WTC11 (cell line): Measurements from ENCODE around the gene UBL4B. TPM values are rescaled to one million over a fixed set of nuclear protein-coding genes. Genes with fewer than 3 reads are reported as not detected.

ENCODE experiments used
- ATAC-seq: fragments of 200-7000 bp; cut with Tn5 transposase; 2 replicates; pipeline ENCODE4 v1.10.0; 2021; ENCODE audit warnings: mild to moderate bottlenecking, moderate library complexity
- CTCF ChIA-PET: fragments of 300-600 bp; sonication (Branson Sonifier 250); formaldehyde crosslinking; loops from one replicate; lab custom pipeline; 2021; ENCODE audit warnings: antibody characterized with exemption; lab: Charles Lee
- POLR2A ChIA-PET: fragments of 350-600 bp; sonication (Branson Sonifier 250); formaldehyde crosslinking; loops from one replicate; lab custom pipeline; 2021; ENCODE audit warnings: antibody characterized with exemption; lab: Charles Lee
- DNase-seq: peaks from one replicate; pipeline ENCODE4 v3.0.0; 2021; ENCODE audit warnings: low spot score
- H3K27ac Mint-ChIP-seq: 2 replicates; pipeline ENCODE4 v1.8.0; 2021; ENCODE audit warnings: mixed read lengths
- H3K27me3 Mint-ChIP-seq: 2 replicates; pipeline ENCODE4 v1.8.0; 2021; ENCODE audit warnings: low read depth, mild to moderate bottlenecking, moderate library complexity, mixed read lengths
- H3K36me3 Mint-ChIP-seq: 2 replicates; pipeline ENCODE4 v1.8.0; 2021; ENCODE audit warnings: mixed read lengths
- H3K4me1 Mint-ChIP-seq: 2 replicates; pipeline ENCODE4 v1.8.0; 2022; ENCODE audit warnings: mixed read lengths
- H3K4me3 Mint-ChIP-seq: 2 replicates; pipeline ENCODE4 v1.8.0; 2021; ENCODE audit warnings: mild to moderate bottlenecking, moderate library complexity, mixed read lengths
- H3K9me3 Mint-ChIP-seq: 2 replicates; pipeline ENCODE4 v1.8.0; 2021; ENCODE audit warnings: mixed read lengths
- ATF1 ChIP-seq: sonication (generic); formaldehyde crosslinking; IDR thresholded peaks from 2 replicates; pipeline ENCODE4 v1.8.1; 2023; ENCODE audit warnings: mild to moderate bottlenecking, moderate library complexity, missing genetic modification reagents
- CBFB ChIP-seq: sonication (generic); formaldehyde crosslinking; IDR thresholded peaks from 2 replicates; pipeline ENCODE4 v1.8.1; 2022; ENCODE audit warnings: mild to moderate bottlenecking, low read depth, missing genetic modification reagents
- CREB1 ChIP-seq: sonication (generic); formaldehyde crosslinking; IDR thresholded peaks from 2 replicates; pipeline ENCODE4 v1.8.0; 2023; ENCODE audit warnings: mild to moderate bottlenecking, missing genetic modification reagents
- CREM ChIP-seq: sonication (generic); formaldehyde crosslinking; IDR thresholded peaks from 2 replicates; pipeline ENCODE4 v1.8.1; 2022; ENCODE audit warnings: mild to moderate bottlenecking, missing genetic modification reagents, moderate library complexity
- ESRRA ChIP-seq: sonication (generic); formaldehyde crosslinking; IDR thresholded peaks from 2 replicates; pipeline ENCODE4 v1.8.1; 2022; ENCODE audit warnings: mild to moderate bottlenecking, missing genetic modification reagents, borderline replicate concordance
- GABPB1 ChIP-seq: sonication (generic); formaldehyde crosslinking; IDR thresholded peaks from 2 replicates; pipeline ENCODE4 v1.8.1; 2023; ENCODE audit warnings: mild to moderate bottlenecking, missing genetic modification reagents
- MXD4 ChIP-seq: fragments of 250-450 bp; sonication (Bioruptor Pico); IDR thresholded peaks from 2 replicates; pipeline ENCODE4 v1.8.0; 2021; ENCODE audit warnings: mild to moderate bottlenecking, moderate library complexity, borderline replicate concordance
- PRDM15 ChIP-seq: sonication (generic); formaldehyde crosslinking; IDR thresholded peaks from 2 replicates; pipeline ENCODE4 v1.8.0; 2022; ENCODE audit warnings: missing genetic modification reagents
- RORB ChIP-seq: fragments of 250-450 bp; sonication (Bioruptor Pico); IDR thresholded peaks from 2 replicates; pipeline ENCODE4 v1.9.0; 2021; ENCODE audit warnings: mild to moderate bottlenecking
- TEAD1 ChIP-seq: sonication (generic); formaldehyde crosslinking; IDR thresholded peaks from 2 replicates; pipeline ENCODE4 v1.8.0; 2022; ENCODE audit warnings: mild to moderate bottlenecking, missing genetic modification reagents
- TP53 ChIP-seq: sonication (generic); formaldehyde crosslinking; IDR thresholded peaks from 2 replicates; pipeline ENCODE4 v1.8.1; 2023; ENCODE audit warnings: mild to moderate bottlenecking, missing genetic modification reagents
- ZMAT4 ChIP-seq: fragments of 250-450 bp; sonication (Bioruptor Pico); IDR thresholded peaks from 2 replicates; pipeline ENCODE4 v1.9.0; 2021; ENCODE audit warnings: mild to moderate bottlenecking
- ZNF232 ChIP-seq: sonication (generic); formaldehyde crosslinking; IDR thresholded peaks from 2 replicates; pipeline ENCODE4 v1.8.0; 2022; ENCODE audit warnings: mild to moderate bottlenecking, missing genetic modification reagents
- ZNF423 ChIP-seq: fragments of 250-450 bp; sonication (Bioruptor Pico); IDR thresholded peaks from 2 replicates; pipeline ENCODE4 v2.1.2; 2022; ENCODE audit warnings: mild to moderate bottlenecking, moderate library complexity
- total RNA-seq: library from RNA; stranded (reverse); gene quantifications from 3 replicates; pipeline ENCODE4 v1.2.3, GENCODE V29; 2021
- TF ChIP-seq, protein P1 (sequence below): fragments of 250-450 bp; sonication (Bioruptor Pico); IDR thresholded peaks from 2 replicates; pipeline ENCODE4 v1.9.0; 2021; ENCODE audit warnings: moderate library complexity, mild to moderate bottlenecking, inconsistent platforms, borderline replicate concordance
- TF ChIP-seq, protein P2 (sequence below): sonication (generic); formaldehyde crosslinking; conservative IDR thresholded peaks from 2 replicates; pipeline ENCODE4 v1.8.1; 2023; ENCODE audit warnings: mild to moderate bottlenecking, low read depth, missing genetic modification reagents, moderate library complexity
- TF ChIP-seq, protein P3 (sequence below): fragments of 250-450 bp; sonication (Bioruptor Pico); IDR thresholded peaks from 2 replicates; pipeline ENCODE4 v1.8.0; 2021; ENCODE audit warnings: mild to moderate bottlenecking
- TF ChIP-seq, protein P4 (sequence below): sonication (generic); formaldehyde crosslinking; IDR thresholded peaks from 2 replicates; pipeline ENCODE4 v1.8.1; 2022; ENCODE audit warnings: missing genetic modification reagents, borderline replicate concordance

UBL4B gene
- total RNA-seq, 1 experiment from 2014 or later: 0.11 TPM

GRCh38 chr1:110069404-110070281, 42.6 kb upstream of the UBL4B start:
- H3K4me1 Mint-ChIP-seq: peaks cover 15% of the 10 kb centered on the region
- peaks cover 96% of the 10 kb centered on the region for H3K27me3 Mint-ChIP-seq
- no peaks in the 10 kb centered on the region for H3K9me3 Mint-ChIP-seq
- DNase-seq: peak; percentile 54
- peak overlapping the region; percentile 70 for H3K4me3 Mint-ChIP-seq
- H3K36me3 Mint-ChIP-seq: no peaks in the 10 kb centered on the region
- ATAC-seq: peak; percentile 10
- H3K27ac Mint-ChIP-seq: no peak overlapping the region
- TF ChIP-seq ZMAT4: no peak
- TF ChIP-seq, protein P1, sequence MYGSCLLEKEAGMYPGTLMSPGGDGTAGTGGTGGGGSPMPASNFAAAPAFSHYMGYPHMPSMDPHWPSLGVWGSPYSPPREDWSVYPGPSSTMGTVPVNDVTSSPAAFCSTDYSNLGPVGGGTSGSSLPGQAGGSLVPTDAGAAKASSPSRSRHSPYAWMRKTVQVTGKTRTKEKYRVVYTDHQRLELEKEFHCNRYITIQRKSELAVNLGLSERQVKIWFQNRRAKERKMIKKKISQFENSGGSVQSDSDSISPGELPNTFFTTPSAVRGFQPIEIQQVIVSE (CRISPR knock-in tag): no peak
- TF ChIP-seq ZNF232 (CRISPR knock-in tag): no peak
- no peak for TF ChIP-seq ZNF423 (CRISPR knock-in tag)
- TF ChIP-seq MXD4 (CRISPR knock-in tag): no peak
- no peak for TF ChIP-seq TEAD1
- CTCF ChIA-PET: interaction anchor here (1.0 to 1.3 kb wide), 3 partner anchors 10 to 36 kb away, joined by 6 to 9 read pairs (median 7); no protein-coding TSS in a partner anchor
- POLR2A ChIA-PET: interaction anchor here (0.6 kb wide), 2 partner anchors 390 to 506 kb away, joined by 4 read pairs; no protein-coding TSS in a partner anchor

GRCh38 chr1:110070282-110070669, 42.0 kb upstream of the UBL4B start:
- peaks cover 94% of the 10 kb centered on the region for H3K27me3 Mint-ChIP-seq
- H3K27ac Mint-ChIP-seq: no peak overlapping the region
- ATAC-seq (peak; percentile 5; the same call in 1 of the 2 replicates), DNase-seq (peak; percentile 37)
- H3K36me3 Mint-ChIP-seq: no peaks in the 10 kb centered on the region
- ChIA-PET POLR2A (interaction anchor here (0.7 kb wide), 1 partner anchor 35 kb away, joined by 3 read pairs; no protein-coding TSS in a partner anchor), CTCF (interaction anchor here (0.6 to 5.9 kb wide), 11 partner anchors 10 to 390 kb away, joined by 3 to 46 read pairs (median 5); partner anchors contain the start of genes AHCYL1 and SLC6A17)
- H3K9me3 Mint-ChIP-seq: no peaks in the 10 kb centered on the region
- H3K4me1 Mint-ChIP-seq: peaks cover 15% of the 10 kb centered on the region
- peak overlapping the region; percentile 70 for H3K4me3 Mint-ChIP-seq
- no peak for TF ChIP-seq ESRRA (CRISPR knock-in tag)
- no peak for TF ChIP-seq TP53 (CRISPR knock-in tag)
- no peak for TF ChIP-seq CREB1 (CRISPR knock-in tag)
- TF ChIP-seq, protein P2, sequence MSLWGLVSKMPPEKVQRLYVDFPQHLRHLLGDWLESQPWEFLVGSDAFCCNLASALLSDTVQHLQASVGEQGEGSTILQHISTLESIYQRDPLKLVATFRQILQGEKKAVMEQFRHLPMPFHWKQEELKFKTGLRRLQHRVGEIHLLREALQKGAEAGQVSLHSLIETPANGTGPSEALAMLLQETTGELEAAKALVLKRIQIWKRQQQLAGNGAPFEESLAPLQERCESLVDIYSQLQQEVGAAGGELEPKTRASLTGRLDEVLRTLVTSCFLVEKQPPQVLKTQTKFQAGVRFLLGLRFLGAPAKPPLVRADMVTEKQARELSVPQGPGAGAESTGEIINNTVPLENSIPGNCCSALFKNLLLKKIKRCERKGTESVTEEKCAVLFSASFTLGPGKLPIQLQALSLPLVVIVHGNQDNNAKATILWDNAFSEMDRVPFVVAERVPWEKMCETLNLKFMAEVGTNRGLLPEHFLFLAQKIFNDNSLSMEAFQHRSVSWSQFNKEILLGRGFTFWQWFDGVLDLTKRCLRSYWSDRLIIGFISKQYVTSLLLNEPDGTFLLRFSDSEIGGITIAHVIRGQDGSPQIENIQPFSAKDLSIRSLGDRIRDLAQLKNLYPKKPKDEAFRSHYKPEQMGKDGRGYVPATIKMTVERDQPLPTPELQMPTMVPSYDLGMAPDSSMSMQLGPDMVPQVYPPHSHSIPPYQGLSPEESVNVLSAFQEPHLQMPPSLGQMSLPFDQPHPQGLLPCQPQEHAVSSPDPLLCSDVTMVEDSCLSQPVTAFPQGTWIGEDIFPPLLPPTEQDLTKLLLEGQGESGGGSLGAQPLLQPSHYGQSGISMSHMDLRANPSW: no peak
- TF ChIP-seq ATF1: no peak
- no peak for TF ChIP-seq RORB (CRISPR knock-in tag)
- TF ChIP-seq CREM (CRISPR knock-in tag): no peak
- TF ChIP-seq CBFB: no peak
- TF ChIP-seq, protein P3, sequence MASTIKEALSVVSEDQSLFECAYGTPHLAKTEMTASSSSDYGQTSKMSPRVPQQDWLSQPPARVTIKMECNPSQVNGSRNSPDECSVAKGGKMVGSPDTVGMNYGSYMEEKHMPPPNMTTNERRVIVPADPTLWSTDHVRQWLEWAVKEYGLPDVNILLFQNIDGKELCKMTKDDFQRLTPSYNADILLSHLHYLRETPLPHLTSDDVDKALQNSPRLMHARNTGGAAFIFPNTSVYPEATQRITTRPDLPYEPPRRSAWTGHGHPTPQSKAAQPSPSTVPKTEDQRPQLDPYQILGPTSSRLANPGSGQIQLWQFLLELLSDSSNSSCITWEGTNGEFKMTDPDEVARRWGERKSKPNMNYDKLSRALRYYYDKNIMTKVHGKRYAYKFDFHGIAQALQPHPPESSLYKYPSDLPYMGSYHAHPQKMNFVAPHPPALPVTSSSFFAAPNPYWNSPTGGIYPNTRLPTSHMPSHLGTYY (CRISPR knock-in tag): no peak
- TF ChIP-seq GABPB1 (CRISPR knock-in tag): no peak
- TF ChIP-seq, protein P4, sequence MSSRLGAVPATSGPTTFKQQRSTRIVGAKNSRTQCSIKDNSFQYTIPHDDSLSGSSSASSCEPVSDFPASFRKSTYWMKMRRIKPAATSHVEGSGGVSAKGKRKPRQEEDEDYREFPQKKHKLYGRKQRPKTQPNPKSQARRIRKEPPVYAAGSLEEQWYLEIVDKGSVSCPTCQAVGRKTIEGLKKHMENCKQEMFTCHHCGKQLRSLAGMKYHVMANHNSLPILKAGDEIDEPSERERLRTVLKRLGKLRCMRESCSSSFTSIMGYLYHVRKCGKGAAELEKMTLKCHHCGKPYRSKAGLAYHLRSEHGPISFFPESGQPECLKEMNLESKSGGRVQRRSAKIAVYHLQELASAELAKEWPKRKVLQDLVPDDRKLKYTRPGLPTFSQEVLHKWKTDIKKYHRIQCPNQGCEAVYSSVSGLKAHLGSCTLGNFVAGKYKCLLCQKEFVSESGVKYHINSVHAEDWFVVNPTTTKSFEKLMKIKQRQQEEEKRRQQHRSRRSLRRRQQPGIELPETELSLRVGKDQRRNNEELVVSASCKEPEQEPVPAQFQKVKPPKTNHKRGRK (CRISPR knock-in tag): no peak
- no peak for TF ChIP-seq PRDM15 (CRISPR knock-in tag)
